GOT3 (cell line): ENCODE results near the gene CIZ1.
"Not testable (repeated sequence)": the region's sequence is repeated elsewhere in the genome, so short reads cannot be mapped to it uniquely, and the experiment has no call there.

ENCODE experiments used
- DNase-seq: peaks from one replicate; lab custom pipeline; 2025; ENCODE audit warnings: mixed read lengths; lab: John Stamatoyannopoulos, UW

Gene CIZ1

GRCh38 chr9:128191406-128192046 is at the start of gene CIZ1:
Gene CIZ1, minus strand, starts transcription at chr9:128191572. Its CDS starts 715 bp downstream, at chr9:128190857.
- no peak for DNase-seq

- DNase-seq: no peak
These were observed 42.5 kb upstream of the CIZ1 start for GRCh38 chr9:128233817-128234406.

- DNase-seq: no peak
These were observed 41.4 kb upstream of the CIZ1 start for GRCh38 chr9:128232528-128233428.

- DNase-seq: no peak
These were observed 40.5 kb upstream of the CIZ1 start for GRCh38 chr9:128231638-128232527.

- DNase-seq: not testable (repeated sequence)
These were observed 39.5 kb upstream of the CIZ1 start for GRCh38 chr9:128230897-128231296.

- DNase-seq: no peak
These were observed 35.0 kb upstream of the CIZ1 start for GRCh38 chr9:128226412-128226801.

- DNase-seq: no peak
These were observed 34.5 kb upstream of the CIZ1 start for GRCh38 chr9:128225770-128226411.

GRCh38 chr9:128224877-128225276 is 33.5 kb upstream of the CIZ1 start:
- DNase-seq: no peak

- no peak for DNase-seq
These were observed 31.7 kb upstream of the CIZ1 start for GRCh38 chr9:128222880-128223670.

GRCh38 chr9:128222026-128222425 is 30.7 kb upstream of the CIZ1 start:
- DNase-seq: no peak

GRCh38 chr9:128219831-128220230 is 28.5 kb upstream of the CIZ1 start:
- no peak for DNase-seq

- DNase-seq: no peak
These were observed 27.4 kb upstream of the CIZ1 start for GRCh38 chr9:128218518-128219389.

GRCh38 chr9:128218172-128218517 is 26.8 kb upstream of the CIZ1 start:
- no peak for DNase-seq

- no peak for DNase-seq
These were observed 25.6 kb upstream of the CIZ1 start for GRCh38 chr9:128216781-128217553.

GRCh38 chr9:128215491-128216409 is 24.4 kb upstream of the CIZ1 start:
- DNase-seq: no peak

- no peak for DNase-seq
These were observed 23.5 kb upstream of the CIZ1 start for GRCh38 chr9:128214571-128215490.
